Esophagus mucosa (tissue), 1 donor: ENCODE results near the gene DCX. TPM values are rescaled to one million over a fixed set of nuclear protein-coding genes. Genes with fewer than 3 reads are reported as not detected.

Experiments
- ATAC-seq: fragments of 200-7000 bp; cut with Tn5 transposase; one replicate; pipeline ENCODE4 v1.9.1; 2020
- total RNA-seq: library from RNA; stranded (reverse); gene quantifications from one replicate; pipeline ENCODE4 v1.2.4, GENCODE V29; 2023
- donor health status: DM: yes; HTN: yes; CAD: no.

DCX gene
- total RNA-seq: 0.04 TPM

- no peak for ATAC-seq
These were observed at the start of gene DCX for GRCh38 chrX:111411983-111412382. TSS of gene DCX (minus strand) at chrX:111412192. CDS start at chrX:111410398, 1,794 bp downstream.

GRCh38 chrX:111460607-111461006, 48.6 kb upstream of the DCX start:
- ATAC-seq: no peak

GRCh38 chrX:111447298-111447697, 35.3 kb upstream of the DCX start:
- ATAC-seq: no peak

DNA sequence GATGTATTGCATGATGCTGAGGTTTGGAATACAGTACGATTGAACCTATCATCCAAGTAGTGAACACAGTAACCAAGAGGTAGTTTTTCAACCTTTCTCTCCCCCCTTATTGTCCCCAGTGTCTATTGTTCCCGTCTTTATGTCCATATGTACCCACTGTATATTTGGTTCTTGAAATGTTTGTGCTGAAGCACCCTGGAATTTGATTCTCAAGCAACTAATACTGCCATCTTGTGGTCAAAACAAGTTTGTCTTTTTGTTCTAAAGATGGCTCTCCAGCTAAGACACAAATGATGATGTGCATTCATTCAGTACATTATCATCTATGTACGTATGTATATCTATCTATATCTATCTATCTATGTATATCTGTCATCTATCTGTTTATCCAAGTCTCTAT, 33.5 kb upstream of the DCX start:
- ATAC-seq: peak; percentile 41

DNA sequence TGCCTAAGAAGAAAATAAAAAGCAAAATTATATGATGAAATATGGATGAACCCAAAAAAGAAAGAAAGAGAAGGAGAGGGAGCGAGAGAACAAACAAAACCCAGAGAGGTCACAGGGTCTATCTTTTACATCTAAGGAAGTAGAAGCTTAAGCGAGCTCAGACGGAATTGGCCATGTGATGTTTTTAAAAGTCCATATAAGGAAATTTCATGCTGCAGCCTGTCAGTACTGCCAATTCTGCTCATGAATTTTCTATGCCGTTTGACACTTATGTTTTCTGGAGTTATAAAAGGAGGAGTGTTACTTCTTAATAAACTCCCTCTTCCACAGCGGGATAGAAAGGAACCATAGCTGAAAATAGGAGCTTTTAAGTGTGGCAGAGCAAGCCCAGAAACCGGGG, 32.9 kb upstream of the DCX start:
- peak; percentile 44 for ATAC-seq

DNA sequence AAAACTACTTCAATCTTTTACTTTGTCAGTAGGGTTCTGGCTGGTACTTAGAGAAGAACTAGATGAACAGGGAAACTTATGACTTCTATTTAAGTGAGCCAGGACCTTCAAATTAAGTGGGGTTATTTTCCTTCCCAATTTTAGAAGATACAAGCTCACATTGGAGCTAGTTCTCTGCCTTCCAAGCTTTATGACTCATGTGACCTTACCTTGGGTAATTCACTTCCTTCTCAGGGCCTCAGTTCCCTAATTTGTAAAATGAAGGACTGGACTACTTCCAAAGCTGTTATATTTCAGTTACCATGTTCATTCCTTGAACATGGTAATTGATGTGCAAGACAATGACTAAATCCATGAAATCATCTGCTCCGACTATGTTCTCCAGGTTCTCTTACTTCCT, 32.0 kb upstream of the DCX start:
- no peak for ATAC-seq

GRCh38 chrX:111442791-111443190, 30.8 kb upstream of the DCX start:
- ATAC-seq: no peak

GRCh38 chrX:111435469-111435868, 23.5 kb upstream of the DCX start:
- no peak for ATAC-seq

DNA sequence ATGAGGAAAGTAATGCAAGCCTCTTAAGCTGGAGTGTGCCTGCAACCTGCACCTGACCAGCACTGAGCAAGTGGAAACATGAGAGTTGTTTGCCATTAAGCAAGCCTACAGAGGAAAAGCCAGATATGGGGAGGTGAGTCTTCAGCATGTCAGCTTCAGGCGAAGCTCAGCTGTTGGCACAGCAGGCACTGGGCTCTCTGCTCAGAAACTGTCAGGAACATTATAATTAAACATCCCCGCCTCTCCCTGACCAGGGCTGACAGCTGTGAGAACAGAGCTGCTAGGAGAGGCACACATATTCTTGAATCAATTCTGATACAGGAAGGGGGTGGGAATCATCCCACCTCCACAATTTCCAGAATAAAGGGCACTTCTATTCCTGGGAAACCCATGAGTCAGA, 19.0 kb upstream of the DCX start:
- peak; percentile 86 for ATAC-seq

GRCh38 chrX:111411557-111411956, 435 bp downstream of the DCX start:
- ATAC-seq: no peak

DNA sequence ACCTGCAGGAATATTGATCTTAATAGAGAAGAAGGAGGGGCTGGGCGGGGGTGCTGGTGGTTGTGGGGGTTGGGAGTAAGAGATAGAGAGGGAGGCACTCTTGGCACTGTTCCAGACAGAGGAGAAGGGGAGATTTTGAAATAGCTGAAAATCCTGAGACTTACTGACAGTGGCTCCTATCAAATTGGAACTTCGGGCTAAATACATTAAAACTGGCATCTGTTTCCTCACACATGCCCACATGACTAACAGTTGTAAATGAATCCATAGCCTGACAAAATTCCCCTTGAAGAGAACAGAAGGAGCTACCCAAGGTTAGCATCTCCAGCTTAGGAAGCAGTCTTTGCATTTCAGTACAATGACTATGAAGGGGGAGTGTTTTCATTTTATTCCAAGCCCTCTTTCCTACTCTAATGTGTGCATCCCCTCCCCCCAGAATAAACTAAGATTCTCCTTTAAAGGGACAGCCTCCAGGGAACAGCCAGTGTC, 1.4 kb downstream of the DCX start:
- ATAC-seq: no peak

DNA sequence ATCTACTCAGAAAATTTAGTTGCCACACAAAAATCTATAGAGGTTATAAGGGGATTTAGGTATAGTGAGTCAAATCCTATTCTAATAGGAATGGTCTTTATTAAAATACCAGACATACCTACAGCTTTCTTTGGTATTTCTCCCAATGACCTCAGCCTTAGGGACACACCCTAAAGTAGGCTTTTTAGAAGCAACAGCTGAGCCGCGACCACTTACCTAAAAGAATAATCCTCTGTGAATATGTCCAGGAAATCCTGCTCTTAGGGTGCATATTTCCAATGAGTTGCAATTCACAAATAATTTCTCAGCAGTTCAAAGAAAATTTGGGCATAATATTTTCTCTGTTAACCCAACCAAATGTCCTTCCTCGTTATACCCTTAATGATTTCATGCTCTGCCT, 2.7 kb downstream of the DCX start:
- ATAC-seq: no peak

GRCh38 chrX:111407948-111408347, 4.0 kb downstream of the DCX start:
- ATAC-seq: no peak

DNA sequence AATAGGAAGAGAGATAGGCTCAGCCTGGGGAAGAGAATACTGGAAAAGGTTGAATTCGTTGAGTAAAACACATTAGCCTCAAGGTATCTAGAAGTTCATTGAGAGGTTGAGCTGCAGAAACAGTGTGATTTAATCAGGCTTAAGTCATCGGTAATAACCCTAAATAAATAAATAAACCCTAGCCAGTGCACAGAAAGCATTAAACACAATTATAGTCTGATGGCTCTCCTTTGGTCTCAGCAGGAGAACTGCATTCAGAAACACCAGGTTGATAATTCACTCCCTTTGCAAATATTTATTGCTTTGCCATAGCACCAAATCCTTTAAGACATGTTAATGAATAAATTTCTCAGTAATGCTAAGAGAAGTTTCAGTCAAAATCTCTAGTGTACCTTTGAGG, 9.6 kb downstream of the DCX start:
- ATAC-seq: no peak

GRCh38 chrX:111395149-111395548, 16.8 kb downstream of the DCX start:
- no peak for ATAC-seq

- ATAC-seq: no peak
These were observed 17.4 kb downstream of the DCX start for GRCh38 chrX:111394569-111394968.

DNA sequence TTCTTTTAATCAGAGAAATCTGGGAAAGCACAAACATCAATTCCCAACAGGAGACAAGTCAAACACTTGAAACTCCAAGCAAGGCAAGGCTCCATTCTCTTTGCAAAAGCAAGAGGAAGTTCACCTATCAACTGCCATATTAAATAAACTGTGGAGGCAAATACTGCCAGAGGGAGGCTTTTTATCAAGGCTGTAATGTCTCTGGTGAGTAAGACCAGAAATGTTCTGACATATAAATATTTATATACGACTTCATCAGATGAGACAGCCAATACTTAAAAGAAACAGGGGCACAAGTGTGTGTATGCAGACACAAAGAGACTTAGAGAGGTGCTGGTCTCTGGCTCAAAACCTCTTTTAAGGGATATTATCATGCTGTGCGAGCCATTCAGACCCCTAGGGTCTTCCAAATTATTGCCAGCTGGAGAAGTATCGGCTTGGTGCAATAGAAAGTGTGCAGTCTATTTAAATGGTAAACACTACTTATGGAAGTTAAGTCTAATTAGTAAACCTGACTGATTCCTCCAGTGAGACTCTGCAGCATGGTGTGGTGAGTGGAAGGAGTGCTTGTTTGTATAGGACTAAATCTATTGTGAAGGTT, 24.4 kb downstream of the DCX start:
- ATAC-seq: no peak

- ATAC-seq: peak; percentile 60
These were observed 25.3 kb downstream of the DCX start for GRCh38 chrX:111386615-111387233.

GRCh38 chrX:111386077-111386476, 25.9 kb downstream of the DCX start:
- ATAC-seq: no peak

DNA sequence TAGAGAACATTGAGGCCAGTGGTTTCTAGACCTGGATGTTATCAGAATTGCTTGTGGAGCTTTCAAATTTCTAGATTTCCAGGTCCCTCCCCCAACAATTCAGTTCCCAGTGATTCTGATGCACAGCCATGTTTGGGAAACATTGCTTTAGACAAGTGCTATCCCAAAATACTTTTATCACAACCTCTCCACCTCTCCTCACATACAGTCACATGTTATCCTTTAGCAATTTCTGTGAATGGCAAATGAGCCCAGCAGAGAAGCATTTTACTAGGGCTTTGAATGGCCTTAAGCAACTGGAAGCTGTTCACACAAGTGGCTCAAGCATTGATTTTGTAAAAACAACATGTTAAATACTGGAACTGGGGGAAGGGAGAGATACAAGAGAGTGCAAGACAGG, 29.7 kb downstream of the DCX start:
- ATAC-seq: no peak

DNA sequence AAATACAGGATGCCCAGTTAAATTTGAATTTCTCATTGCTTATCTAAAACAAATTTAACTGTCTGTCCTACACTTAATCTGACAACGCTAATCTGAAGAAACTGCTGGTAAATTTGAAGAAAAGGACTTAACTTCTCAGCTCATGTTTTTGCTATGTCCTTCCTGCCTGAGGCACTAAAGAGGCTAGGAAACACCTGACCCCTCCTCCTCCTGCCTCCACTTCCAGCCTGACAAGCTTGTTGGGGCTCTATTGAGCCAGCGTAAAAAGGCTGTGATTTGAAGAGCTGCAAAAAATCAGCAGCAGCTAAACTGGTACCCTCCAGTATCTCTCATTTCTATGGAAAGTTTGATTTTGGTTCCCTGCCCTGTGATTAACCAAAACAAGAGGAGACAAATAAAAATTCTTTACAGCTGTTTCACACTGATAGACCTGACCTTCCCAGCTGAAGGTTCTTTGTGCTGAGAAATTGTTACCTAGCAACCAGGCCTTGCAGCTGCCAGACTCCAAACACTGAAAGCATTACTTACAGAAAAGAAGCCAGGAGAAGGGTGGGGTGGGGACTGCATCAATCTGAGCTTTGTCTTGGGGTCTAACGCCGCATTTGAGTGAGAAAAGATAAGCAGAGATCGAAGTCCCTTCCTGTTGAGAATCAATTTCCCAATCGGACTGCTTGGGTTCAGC, 35.0 kb downstream of the DCX start:
- no peak for ATAC-seq

GRCh38 chrX:111376486-111376885, 35.5 kb downstream of the DCX start:
- no peak for ATAC-seq

- no peak for ATAC-seq
These were observed 36.2 kb downstream of the DCX start for GRCh38 chrX:111375747-111376146.

- ATAC-seq: no peak
These were observed 39.9 kb downstream of the DCX start for GRCh38 chrX:111372086-111372485.
